ENCODE measurements around the gene CEMIP2.

CEMIP2 gene

DNA sequence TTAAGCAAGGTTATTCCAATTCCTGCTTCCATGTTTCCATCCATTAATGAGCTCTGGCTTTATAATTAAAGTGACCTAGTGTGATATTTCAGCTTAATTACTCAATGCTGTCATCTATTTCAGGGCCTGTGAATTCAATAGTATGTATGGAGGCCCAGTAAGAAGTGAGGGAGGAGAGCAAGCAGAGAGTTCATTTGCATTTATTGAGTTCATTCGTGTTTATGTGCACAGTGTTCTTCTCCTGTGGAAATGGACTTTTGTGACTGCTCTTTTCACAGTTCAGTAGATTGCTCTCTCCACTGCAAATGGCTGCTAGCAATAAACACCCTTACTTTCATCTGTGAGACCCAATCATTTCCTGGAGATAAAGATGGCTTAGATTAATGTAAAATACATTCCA lies 130.9 kb downstream of the CEMIP2 start:
- no peak overlapping the region for H3K4me3 ChIP-seq (ENCODE audit: low read depth, low read length)
- TF ChIP-seq, protein P1, sequence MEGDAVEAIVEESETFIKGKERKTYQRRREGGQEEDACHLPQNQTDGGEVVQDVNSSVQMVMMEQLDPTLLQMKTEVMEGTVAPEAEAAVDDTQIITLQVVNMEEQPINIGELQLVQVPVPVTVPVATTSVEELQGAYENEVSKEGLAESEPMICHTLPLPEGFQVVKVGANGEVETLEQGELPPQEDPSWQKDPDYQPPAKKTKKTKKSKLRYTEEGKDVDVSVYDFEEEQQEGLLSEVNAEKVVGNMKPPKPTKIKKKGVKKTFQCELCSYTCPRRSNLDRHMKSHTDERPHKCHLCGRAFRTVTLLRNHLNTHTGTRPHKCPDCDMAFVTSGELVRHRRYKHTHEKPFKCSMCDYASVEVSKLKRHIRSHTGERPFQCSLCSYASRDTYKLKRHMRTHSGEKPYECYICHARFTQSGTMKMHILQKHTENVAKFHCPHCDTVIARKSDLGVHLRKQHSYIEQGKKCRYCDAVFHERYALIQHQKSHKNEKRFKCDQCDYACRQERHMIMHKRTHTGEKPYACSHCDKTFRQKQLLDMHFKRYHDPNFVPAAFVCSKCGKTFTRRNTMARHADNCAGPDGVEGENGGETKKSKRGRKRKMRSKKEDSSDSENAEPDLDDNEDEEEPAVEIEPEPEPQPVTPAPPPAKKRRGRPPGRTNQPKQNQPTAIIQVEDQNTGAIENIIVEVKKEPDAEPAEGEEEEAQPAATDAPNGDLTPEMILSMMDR (IDR thresholded peaks at IDR 0.05; ENCODE audit: borderline replicate concordance, insufficient read depth, low read depth, low read length), result no peak

DNA sequence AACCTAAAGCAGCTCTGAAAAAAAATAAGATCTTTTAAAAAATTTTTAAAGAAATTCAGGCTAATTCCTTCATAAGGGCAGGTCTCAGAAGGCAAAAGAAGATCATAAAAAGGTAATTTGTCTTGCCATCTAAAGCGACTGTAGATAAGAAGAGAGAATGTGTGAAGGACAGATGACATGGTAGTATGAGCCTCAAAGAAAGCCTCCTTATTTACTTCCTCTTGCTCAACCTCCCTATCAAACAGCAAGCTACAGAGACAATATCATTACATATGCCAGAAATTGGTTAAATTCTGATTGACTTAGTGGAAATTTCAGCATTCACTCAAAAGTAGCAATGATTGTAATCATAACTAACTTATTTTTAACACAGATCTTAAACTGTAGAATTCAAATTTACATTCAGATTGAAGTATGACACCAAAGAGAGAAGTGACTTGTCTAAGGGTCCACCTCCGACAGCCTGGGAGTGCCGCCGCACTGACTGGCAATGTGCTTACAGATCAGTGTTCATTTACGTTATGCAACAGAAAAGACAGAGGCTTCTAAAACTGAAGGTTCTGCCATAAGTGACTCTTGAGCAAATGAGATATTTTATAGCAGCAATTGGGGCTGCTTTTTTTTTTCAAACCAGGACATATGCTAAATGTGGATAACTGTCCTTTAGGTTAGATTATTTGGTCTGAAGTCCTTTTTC lies 132.0 kb downstream of the CEMIP2 start:
- TF ChIP-seq, protein P1 (IDR thresholded peaks at IDR 0.05; ENCODE audit: borderline replicate concordance, insufficient read depth, low read depth, low read length), result no peak
- no peak overlapping the region for H3K4me3 ChIP-seq (ENCODE audit: low read depth, low read length)

DNA sequence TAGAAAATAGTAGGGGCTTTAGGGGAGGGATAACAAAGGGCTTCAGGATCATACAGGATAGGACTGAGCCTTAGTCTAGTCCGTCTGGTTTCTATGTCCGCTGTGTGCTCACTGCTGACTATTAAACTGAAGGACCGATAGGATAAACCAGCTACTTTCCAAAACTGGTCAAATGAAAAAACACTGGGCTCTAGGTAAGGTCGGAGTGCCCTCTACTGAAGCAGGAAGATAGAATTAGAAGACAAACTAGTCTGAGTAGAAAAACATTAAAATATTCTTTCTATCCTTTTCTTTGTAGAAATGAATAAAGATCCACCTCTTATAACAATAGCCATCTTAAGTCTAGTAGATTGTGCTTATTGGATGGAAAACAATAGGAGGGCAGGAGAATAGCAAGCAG lies 133.6 kb downstream of the CEMIP2 start:
- H3K4me3 ChIP-seq (ENCODE audit: low read depth, low read length), result no peak overlapping the region
- TF ChIP-seq, protein P1 (IDR thresholded peaks at IDR 0.05; ENCODE audit: borderline replicate concordance, insufficient read depth, low read depth, low read length), result no peak
